Right cardiac atrium (tissue), 5 donors: ENCODE data around the gene SYT5. TPM values are rescaled to one million over a fixed set of nuclear protein-coding genes. Genes with fewer than 3 reads are reported as not detected.
A peak's percentile ranks its signal among the peaks of the same experiment; 100 is the strongest.
"Not testable (repeated sequence)": the region's sequence is repeated elsewhere in the genome, so short reads cannot be mapped to it uniquely, and the experiment has no call there.

Source experiments
- ATAC-seq, 2 donors: fragments of 200-7000 bp; cut with Tn5 transposase; one replicate each; pipeline versions ENCODE4 v1.8.0 to v1.9.1; 2020; ENCODE audit warnings: moderate library complexity in 2 of 2, mild to moderate bottlenecking in 1 of 2
- DNase-seq, 3 donors: peaks; one replicate each; pipeline ENCODE4 v3.0.0-alpha.2; 2020
- H3K27ac ChIP-seq: one replicate; pipeline ENCODE4 v1.5.1; 2013; ENCODE audit warnings: mild to moderate bottlenecking, low read length, control low read depth, moderate library complexity
- H3K27me3 ChIP-seq: one replicate; pipeline ENCODE4 v1.6.1; 2013; ENCODE audit not compliant: control insufficient read depth, insufficient read depth
- H3K4me1 ChIP-seq: one replicate; pipeline ENCODE4 v1.6.1; 2013; ENCODE audit warnings: low read length; ENCODE audit not compliant: control insufficient read depth, insufficient read depth
- H3K4me3 ChIP-seq: one replicate; pipeline ENCODE4 v1.5.1; 2013; ENCODE audit warnings: low read length, control low read depth
- H3K9me3 ChIP-seq: one replicate; pipeline ENCODE4 v1.6.1; 2013; ENCODE audit warnings: low read length; ENCODE audit not compliant: control insufficient read depth
- WGBS: extraction: QIAGEN DNeasy Blood & Tissue Kit; methylation state at CpG from one replicate; pipeline ENCODE4 v1.1.7; 2013; 5-methylcytosine and 5-hydroxymethylcytosine counted together
- intact Hi-C, 4 donors: fragments of 100-400 bp; cut with DNase I; formaldehyde crosslinking; loops; one replicate each; pipeline versions ENCODE4 v1.11.0 to v1.14.0; 2022 to 2023
- polyA plus RNA-seq: library from polyadenylated mRNA; stranded (reverse); fragments of 200-250 nt; gene quantifications from one replicate; pipeline ENCODE4 v1.2.3, GENCODE V29; 2013
- total RNA-seq, 4 donors: library from RNA; stranded (reverse); fragmentation: NEBNext Ultra II Directional; extraction: Animal tissue kit (Norgen Biotek cat#: 25700); gene quantifications; one replicate each; pipeline ENCODE4 v1.2.1, GENCODE V29; 2021
- donor health status: healthy with polysubstance abuse.
- donor health status: DM: no; HTN: yes; CAD: no.
- donor health status: DM: no; HTN: no; CAD: no.
- donor health status: DM: no; HTN: yes; CAD: no; lungs with severe emphysema.
- donor health status: DM: yes; HTN: yes; CAD: no.

The SYT5 gene
- total and polyA plus RNA-seq, 5 donors, result 0.09 to 1.3 TPM; not detected in 3

DNA sequence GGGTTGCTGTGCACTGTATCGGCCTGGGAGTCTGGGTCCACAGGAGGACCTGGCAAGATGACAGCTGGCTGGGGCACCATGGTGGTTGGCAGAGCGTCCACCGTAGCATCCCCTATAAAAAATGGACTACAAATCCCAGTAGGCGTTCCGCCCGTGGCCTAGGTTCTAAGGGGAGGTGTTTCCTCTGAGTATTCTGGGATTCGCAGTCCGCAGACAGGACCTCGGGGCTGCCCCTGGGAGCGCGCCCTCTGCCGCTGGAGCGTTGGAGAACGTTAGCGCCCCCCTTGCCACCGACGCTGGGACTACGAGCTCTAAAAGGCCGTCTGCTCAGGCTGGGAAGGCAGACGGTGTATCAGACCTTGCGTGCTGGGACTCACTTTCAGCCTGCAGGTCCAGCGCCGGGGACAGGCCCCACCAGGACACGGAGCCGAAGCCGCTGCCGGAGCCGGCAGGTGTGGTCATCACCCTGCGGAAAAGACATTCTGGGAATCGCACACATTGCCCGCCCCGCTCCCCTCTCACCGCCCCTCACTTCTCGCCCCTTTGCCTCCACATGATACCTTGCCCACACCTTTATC, 14.0 kb downstream of the SYT5 start:
- Histone ChIP-seq H3K4me3 (peak overlapping the region; percentile 30), H3K27me3 (no peaks in the 10 kb centered on the region), H3K9me3 (no peaks in the 10 kb centered on the region), H3K4me1 (no peaks in the 10 kb centered on the region), H3K27ac (no peak overlapping the region)
- ATAC-seq (peak; percentile 63 to 77), DNase-seq (peak; percentile 57 to 84 (median 76))
- WGBS, result 2% methylated on average over 34 of the region's 34 CpGs
- intact Hi-C loops, result no loop called here

DNA sequence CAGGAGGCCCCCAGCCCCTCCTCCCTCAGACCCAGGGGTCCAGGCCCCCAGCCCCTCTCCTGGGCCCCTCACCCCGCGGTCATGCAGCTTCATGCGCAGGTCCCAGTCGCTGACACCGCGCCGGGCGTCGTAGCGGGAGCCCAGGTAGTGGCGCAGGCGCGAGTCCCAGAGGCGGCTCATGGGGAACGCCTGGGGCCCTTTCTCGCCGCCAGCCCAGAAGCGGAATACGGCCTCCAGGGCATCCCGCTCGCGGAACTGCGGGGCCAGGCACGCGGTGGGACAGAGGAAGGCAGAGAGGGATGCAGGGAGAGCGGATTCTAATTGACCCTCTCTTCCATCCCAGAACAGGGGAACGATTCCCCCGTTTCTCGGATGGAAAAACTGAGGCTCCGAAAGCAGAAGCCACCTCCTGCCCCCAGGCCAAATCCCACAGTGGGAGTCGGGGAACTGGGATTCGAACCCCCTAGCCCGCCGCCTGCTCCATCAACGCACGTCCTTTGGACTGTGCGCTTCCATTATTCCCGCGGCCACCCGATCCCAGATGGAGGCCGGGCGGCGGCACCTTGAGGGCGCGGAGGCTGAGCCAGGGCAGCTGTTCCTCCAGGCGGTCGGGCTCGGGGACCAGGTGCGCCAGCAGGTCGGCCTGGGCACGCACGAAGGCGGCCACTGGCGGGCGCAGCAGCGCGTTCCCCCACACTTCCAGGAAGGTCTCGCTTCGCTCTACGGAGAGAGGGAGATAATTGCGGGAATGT, 18.3 kb downstream of the SYT5 start:
- 34% methylated on average over 61 of the region's 61 CpGs for WGBS
- H3K9me3 ChIP-seq, result no peaks in the 10 kb centered on the region
- no peak for ATAC-seq
- H3K4me1 ChIP-seq, result no peaks in the 10 kb centered on the region
- intact Hi-C loops, result no loop called here
- H3K27ac ChIP-seq, result no peak overlapping the region
- no peaks in the 10 kb centered on the region for H3K27me3 ChIP-seq
- H3K4me3 ChIP-seq, result no peak overlapping the region
- DNase-seq, result peak in 1 of 3 donors; percentile 39

DNA sequence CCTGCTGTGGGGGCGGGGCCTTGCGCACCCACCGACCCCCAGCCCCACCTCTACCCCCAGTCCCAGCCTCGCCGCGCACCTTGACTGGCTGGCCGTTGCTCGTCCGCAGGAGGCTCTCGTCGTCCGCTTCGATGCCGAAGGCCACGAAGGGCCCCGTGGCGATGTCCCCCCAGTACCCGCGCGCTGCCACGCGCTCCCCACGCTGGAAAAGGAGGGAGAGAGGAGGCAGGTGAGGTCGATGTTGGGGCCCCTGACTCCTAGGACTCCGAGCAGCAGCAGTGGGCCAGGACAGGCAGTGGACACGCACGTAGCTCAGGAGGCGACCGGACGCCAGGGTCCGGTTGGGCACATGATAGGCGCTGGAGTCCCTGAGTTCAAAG, 19.1 kb downstream of the SYT5 start:
- Histone ChIP-seq H3K4me3 (no peak overlapping the region), H3K27me3 (no peaks in the 10 kb centered on the region), H3K9me3 (no peaks in the 10 kb centered on the region), H3K27ac (no peak overlapping the region), H3K4me1 (no peaks in the 10 kb centered on the region)
- WGBS, result 17% methylated on average over 32 of the region's 32 CpGs
- intact Hi-C loops, result no loop called here
- ATAC-seq (no peak), DNase-seq (peak in 1 of 3 donors; percentile 40)

DNA sequence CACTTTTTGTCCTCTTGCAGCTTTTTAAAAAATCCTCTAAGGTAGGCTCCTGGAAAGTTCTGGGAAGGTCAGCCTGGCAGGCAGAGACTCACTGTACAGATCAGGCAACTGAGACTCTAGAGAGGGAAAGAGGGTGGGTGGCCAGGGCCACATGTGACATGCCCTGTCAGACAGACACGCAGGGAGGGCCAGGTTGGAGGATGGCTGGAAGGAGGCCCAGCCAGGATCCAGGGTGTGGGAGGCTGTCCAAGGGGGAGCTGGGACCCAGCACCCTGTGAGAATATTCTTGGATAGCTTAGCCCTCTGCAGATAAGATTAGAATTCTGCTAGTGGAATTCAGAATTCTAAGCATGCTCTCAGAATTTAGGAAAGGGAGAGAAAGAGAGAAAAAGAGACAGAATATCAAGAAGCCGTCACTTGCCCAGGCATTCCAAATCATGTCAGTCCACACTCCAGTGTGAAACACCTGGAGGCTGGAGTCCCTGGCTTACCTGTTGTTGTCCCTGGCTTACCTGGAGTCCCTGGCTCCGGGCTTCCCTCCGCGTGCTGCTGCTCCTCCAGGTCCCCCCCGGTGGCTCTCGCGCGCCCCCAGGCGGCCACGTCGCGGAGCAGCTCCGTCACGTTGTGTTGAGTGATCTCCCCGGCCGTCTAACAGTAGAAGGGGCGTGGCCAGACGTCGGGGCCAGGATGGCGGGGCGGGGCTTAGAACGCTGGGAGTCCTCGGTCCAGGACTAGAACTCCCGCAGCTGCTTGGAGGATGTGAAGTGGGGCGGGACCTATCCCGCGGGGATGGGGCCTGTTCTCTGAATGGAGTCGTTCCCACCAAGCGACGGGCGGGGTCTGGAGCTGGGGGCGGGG, 19.7 kb downstream of the SYT5 start:
- peak; percentile 85 to 95 (median 92) for DNase-seq
- intact Hi-C loops, result no loop called here
- Histone ChIP-seq H3K27me3 (no peaks in the 10 kb centered on the region), H3K4me3 (peak overlapping the region; percentile 6), H3K4me1 (no peaks in the 10 kb centered on the region), H3K27ac (peak overlapping the region; percentile 63), H3K9me3 (no peaks in the 10 kb centered on the region)
- WGBS, result 1% methylated on average over 33 of the region's 33 CpGs
- ATAC-seq, result peak; percentile 53 to 56

DNA sequence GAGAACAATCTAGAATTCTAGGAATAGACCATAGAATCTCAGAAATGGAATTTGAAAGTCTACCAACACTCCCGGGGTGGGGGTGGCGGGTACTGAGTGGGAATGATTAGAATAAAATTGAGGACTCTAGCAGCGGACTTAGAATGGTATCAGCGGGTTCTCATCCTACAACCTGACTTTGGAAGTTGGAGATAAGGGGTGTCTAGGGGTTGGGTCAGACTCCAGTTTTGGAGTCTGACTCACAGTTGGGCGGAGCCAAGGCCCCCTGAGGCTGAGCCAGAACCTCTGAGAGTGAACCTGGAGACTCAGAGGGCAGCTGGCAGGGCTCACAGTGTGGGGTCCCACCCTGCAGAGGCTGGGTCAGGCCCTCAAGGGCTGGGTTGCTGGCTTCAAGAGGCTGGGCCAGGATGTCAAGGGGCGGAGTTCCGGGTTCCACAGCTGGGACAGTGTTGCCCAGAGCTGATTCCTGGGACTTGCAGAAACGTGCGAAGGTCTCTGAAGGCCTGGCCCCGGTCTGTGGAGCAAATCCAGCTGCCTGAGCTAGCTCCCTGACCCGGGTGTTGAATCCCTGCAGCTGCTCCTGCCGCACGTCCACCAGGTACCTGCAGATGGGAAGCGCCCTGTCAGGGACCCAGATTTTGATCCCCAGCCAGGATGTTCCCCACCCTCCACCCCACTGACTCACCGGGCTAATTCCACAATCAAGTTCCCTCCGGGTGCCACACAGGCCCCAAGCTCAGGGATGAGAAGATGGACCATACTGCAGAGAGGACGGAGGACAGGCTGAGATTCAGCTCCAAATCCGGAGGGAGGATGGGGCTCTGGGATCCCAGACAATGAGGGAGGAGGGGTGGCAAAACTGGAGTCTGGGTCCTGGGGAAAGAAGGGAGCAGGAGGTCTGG, 21.0 kb downstream of the SYT5 start:
- 29% methylated on average over 18 of the region's 18 CpGs for WGBS
- Histone ChIP-seq H3K4me1 (no peaks in the 10 kb centered on the region), H3K9me3 (no peaks in the 10 kb centered on the region), H3K4me3 (peak overlapping the region; percentile 6), H3K27ac (peak overlapping the region; percentile 98), H3K27me3 (no peaks in the 10 kb centered on the region)
- peak; percentile 84 to 91 (median 88) for DNase-seq
- peak; percentile 70 to 85 for ATAC-seq
- intact Hi-C loops, result no loop called here

DNA sequence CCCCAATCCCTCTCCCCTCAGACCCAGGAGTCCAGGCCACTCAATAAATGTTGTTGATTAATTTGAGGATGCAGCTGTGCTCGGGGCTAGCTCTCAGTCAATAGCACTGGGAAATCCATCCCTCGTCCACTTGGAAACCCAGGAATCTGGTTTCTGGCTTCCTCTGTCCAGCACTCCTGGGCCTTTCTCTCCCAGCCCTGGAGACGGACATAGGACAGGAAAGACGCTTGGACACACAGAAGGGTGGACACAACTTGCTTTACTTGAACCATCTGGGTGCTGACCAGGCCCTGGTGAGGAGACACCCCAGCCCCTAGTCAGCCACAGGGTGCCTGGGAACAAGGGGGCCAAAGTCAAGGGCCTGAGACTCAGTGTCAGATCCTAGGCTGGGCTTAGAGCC, 21.7 kb downstream of the SYT5 start:
- ATAC-seq (no peak), DNase-seq (peak in 1 of 3 donors; percentile 27)
- WGBS, result 33% methylated on average over 4 of the region's 4 CpGs
- intact Hi-C loops, result no loop called here
- no peaks in the 10 kb centered on the region for H3K4me1 ChIP-seq
- H3K27me3 ChIP-seq, result no peaks in the 10 kb centered on the region
- no peak overlapping the region for H3K4me3 ChIP-seq
- H3K9me3 ChIP-seq, result no peaks in the 10 kb centered on the region
- peak overlapping the region; percentile 98 for H3K27ac ChIP-seq

DNA sequence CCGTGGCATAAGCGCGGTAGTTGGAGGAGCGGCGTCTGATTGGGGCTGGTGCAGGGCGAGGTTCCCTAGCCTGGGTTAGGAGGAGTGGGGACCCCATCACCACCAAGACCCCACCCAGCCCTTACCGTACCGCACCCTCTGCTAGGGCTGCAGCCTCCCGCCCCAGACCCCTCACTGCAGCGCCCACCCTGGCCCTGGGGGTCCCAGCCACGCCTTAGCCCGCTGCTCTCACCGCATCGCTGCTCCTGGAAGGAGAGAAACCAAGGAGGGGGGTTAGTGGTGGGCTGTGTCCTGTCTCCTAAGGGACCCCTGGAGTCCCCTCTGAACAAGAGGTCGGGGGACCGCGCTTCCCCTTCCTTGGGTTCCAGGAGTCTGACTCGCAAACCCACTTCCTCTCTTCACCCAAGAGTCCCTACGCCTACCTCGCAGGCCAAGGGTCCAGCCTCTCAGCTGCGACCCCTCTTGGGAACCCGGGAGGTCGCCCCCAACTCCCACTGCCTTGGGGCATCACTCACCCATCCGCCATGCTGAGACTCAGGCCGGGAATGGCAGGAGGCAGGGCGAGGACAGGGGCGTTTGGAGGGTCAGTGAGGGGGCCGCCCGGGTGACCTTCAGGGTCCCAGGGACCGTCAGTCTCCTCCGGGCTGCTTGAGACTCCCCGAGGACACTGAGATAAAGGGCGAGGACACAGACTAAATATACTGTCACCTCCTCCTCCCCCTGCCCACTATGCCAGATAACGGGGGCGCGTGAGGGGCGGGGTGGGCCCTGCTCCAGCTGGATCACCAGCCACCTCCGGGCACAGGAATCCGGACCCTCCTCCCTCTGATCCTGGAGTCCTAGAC, 22.8 kb downstream of the SYT5 start, which contains the start of gene TNNI3:
Gene TNNI3 (minus strand): TSS at position 669 of the 845 bp plus-strand sequence. CDS start 143 bp downstream, at position 526.
- ATAC-seq, result peak; percentile 40 to 41
- Histone ChIP-seq H3K9me3 (no peaks in the 10 kb centered on the region), H3K27ac (peak within 1 kb of the TSS; percentile 98), H3K27me3 (no peaks in the 10 kb centered on the region), H3K4me3 (peak within 1 kb of the TSS; percentile 61), H3K4me1 (no peaks in the 10 kb centered on the region)
- WGBS, result 25% methylated on average over 39 of the region's 39 CpGs
- intact Hi-C loops, result no loop called here
- peak in 2 of 3 donors; percentile 83 to 91 for DNase-seq

DNA sequence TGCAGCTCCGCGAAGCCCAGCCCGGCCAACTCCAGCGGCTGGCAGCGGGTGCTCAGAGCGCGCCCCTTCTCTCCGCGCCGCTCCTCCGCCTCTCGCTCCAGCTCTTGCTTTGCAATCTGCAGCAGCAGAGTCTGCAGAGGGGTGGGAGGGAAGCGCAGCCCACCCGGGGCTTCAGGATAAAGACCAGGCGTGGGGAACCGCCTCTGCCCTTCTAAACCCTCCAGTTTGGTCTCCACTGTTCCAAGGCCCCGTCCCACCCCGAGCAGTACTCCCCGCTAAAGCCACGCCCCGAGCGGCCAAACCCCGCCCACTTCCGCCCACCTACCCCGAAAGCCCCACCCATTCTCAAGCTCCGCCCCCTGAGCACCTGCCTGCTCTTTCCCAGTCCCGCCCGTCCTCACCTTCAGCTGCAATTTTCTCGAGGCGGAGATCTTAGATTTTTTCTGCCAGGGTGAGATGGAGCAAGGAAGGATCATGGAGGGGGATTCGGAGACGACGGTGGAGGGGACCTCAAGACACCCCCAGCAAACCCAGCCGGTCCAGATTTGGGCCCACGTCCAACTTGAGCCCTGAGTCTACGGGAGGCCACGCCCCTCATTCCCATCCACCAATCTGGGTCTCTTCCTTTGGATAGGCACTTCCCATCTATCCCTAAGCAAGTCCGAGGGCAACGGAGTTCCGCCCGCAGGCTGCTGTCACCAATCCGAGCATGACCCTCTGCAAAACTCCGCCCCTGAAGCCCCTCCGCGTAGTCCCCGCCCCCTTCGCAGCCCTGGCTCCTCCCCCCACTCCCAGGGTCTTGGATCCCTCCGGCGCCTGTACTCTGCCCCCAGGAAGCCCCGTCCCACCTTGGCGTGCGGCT, 23.7 kb downstream of the SYT5 start:
- intact Hi-C loops, result no loop called here
- H3K9me3 ChIP-seq, result no peaks in the 10 kb centered on the region
- peak overlapping the region; percentile 89 for H3K27ac ChIP-seq
- peak overlapping the region; percentile 61 for H3K4me3 ChIP-seq
- DNase-seq (peak; percentile 61 to 88 (median 78)), ATAC-seq (peak; percentile 36 to 53)
- no peaks in the 10 kb centered on the region for H3K27me3 ChIP-seq
- WGBS, result 5% methylated on average over 52 of the region's 52 CpGs
- H3K4me1 ChIP-seq, result no peaks in the 10 kb centered on the region

DNA sequence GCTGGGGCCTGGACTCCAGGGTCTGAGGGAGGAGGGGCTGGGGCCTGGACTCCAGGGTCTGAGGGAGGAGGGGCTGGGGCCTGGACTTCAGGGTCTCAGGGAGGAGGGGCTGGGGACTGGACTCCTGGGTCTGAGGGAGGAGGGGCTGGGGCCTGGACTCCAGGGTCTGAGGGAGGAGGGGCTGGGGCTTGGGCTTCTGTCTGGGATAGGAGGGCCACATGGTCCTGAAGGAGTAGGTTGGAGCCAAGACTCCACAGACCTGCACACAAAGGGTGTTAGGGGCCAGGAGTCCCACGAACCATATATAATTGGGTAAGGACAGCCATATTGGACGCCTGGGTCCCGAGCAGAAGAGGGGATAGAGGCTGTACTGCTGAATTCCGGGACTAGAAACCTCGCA, 24.3 kb downstream of the SYT5 start:
- DNase-seq, H3K27me3 ChIP-seq, H3K4me1 ChIP-seq, H3K9me3 ChIP-seq, intact Hi-C loops, ATAC-seq, H3K27ac ChIP-seq: not testable (repeated sequence)
- H3K4me3 ChIP-seq, result peak overlapping the region; percentile 61
- WGBS, result 12% methylated on average over 5 of the region's 5 CpGs
